Measurements from ENCODE around the gene HIGD1A.

Gene HIGD1A

GRCh38 chr3:42846685-42847522 is 42.6 kb upstream of the HIGD1A start:
- DNase-seq (ENCODE audit: insufficient read length, low spot score) = no peak
- TF ChIP-seq POLR2A (IDR thresholded peaks at IDR 0.05; ENCODE audit: low read depth, low read length) = no peak
- peak; percentile 98 for TF ChIP-seq SPI1 (IDR thresholded peaks at IDR 0.05; ENCODE audit: low read depth, low read length)
- TF ChIP-seq POU2F2 (IDR thresholded peaks at IDR 0.05; ENCODE audit: low read depth, low read length) = no peak
- peak; percentile 13 for FAIRE-seq

GRCh38 chr3:42844815-42845214 is 40.5 kb upstream of the HIGD1A start:
- FAIRE-seq (no peak), DNase-seq (ENCODE audit: insufficient read length, low spot score) (no peak)
- no peak for TF ChIP-seq PAX5 (IDR thresholded peaks at IDR 0.05; ENCODE audit: insufficient read depth, low read length, severe bottlenecking)
- no peak for TF ChIP-seq POLR2AphosphoS5 (IDR thresholded peaks at IDR 0.05; ENCODE audit: low read depth, low read length)
- no peak for TF ChIP-seq SPI1 (IDR thresholded peaks at IDR 0.05; ENCODE audit: low read depth, low read length)
- no peak for TF ChIP-seq POU2F2 (IDR thresholded peaks at IDR 0.05; ENCODE audit: low read depth, low read length)

- TF ChIP-seq SPI1 (IDR thresholded peaks at IDR 0.05; ENCODE audit: low read depth, low read length) = no peak
- no peak for TF ChIP-seq TAF1 (IDR thresholded peaks at IDR 0.05; ENCODE audit: low read depth, low read length)
- no peak for TF ChIP-seq POU2F2 (IDR thresholded peaks at IDR 0.05; ENCODE audit: low read depth, low read length)
- TF ChIP-seq POLR2A (IDR thresholded peaks at IDR 0.05; ENCODE audit: low read depth, low read length) = no peak
- TF ChIP-seq POLR2AphosphoS5 (IDR thresholded peaks at IDR 0.05; ENCODE audit: low read depth, low read length) = no peak
- no peak for TF ChIP-seq PAX5 (IDR thresholded peaks at IDR 0.05; ENCODE audit: insufficient read depth, low read length, severe bottlenecking)
- FAIRE-seq = no peak
- no peak for DNase-seq (ENCODE audit: insufficient read length, low spot score)
Observed at GRCh38 chr3:42844412-42844713, 40.1 kb upstream of the HIGD1A start.

- no peak for TF ChIP-seq POU2F2 (IDR thresholded peaks at IDR 0.05; ENCODE audit: low read depth, low read length)
- no peak for TF ChIP-seq PAX5 (IDR thresholded peaks at IDR 0.05; ENCODE audit: insufficient read depth, low read length, severe bottlenecking)
- no peak for TF ChIP-seq POLR2A (IDR thresholded peaks at IDR 0.05; ENCODE audit: low read depth, low read length)
- no peak for TF ChIP-seq SPI1 (IDR thresholded peaks at IDR 0.05; ENCODE audit: low read depth, low read length)
- no peak for TF ChIP-seq POLR2AphosphoS5 (IDR thresholded peaks at IDR 0.05; ENCODE audit: low read depth, low read length)
- TF ChIP-seq TAF1 (IDR thresholded peaks at IDR 0.05; ENCODE audit: low read depth, low read length) = no peak
- FAIRE-seq (no peak), DNase-seq (ENCODE audit: insufficient read length, low spot score) (no peak)
Observed at GRCh38 chr3:42843713-42844411, 39.6 kb upstream of the HIGD1A start.

- FAIRE-seq = no peak
- no peak for TF ChIP-seq TAF1 (IDR thresholded peaks at IDR 0.05; ENCODE audit: low read depth, low read length)
- no peak for DNase-seq (ENCODE audit: insufficient read length, low spot score)
Observed at GRCh38 chr3:42841332-42841731, 37.0 kb upstream of the HIGD1A start.

GRCh38 chr3:42839616-42840015 is 35.3 kb upstream of the HIGD1A start:
- FAIRE-seq (peak; percentile 40), DNase-seq (ENCODE audit: insufficient read length, low spot score) (peak; percentile 28)
- TF ChIP-seq POLR2AphosphoS5 (IDR thresholded peaks at IDR 0.05; ENCODE audit: low read depth, low read length) (no peak), POLR2A (IDR thresholded peaks at IDR 0.05; ENCODE audit: low read depth, low read length) (no peak)

- DNase-seq (ENCODE audit: insufficient read length, low spot score) = no peak
- TF ChIP-seq PAX5 (IDR thresholded peaks at IDR 0.05; ENCODE audit: insufficient read depth, low read length, severe bottlenecking) (no peak), POLR2AphosphoS5 (IDR thresholded peaks at IDR 0.05; ENCODE audit: low read depth, low read length) (no peak), TAF1 (IDR thresholded peaks at IDR 0.05; ENCODE audit: low read depth, low read length) (no peak), SPI1 (IDR thresholded peaks at IDR 0.05; ENCODE audit: low read depth, low read length) (no peak), POLR2A (IDR thresholded peaks at IDR 0.05; ENCODE audit: low read depth, low read length) (no peak), POU2F2 (IDR thresholded peaks at IDR 0.05; ENCODE audit: low read depth, low read length) (no peak)
- no peak for FAIRE-seq
Observed at GRCh38 chr3:42838571-42838970, 34.3 kb upstream of the HIGD1A start.

GRCh38 chr3:42836150-42837123 is 32.1 kb upstream of the HIGD1A start:
- FAIRE-seq = no peak
- no peak for DNase-seq (ENCODE audit: insufficient read length, low spot score)
- TF ChIP-seq PAX5 (IDR thresholded peaks at IDR 0.05; ENCODE audit: insufficient read depth, low read length, severe bottlenecking) (no peak), POLR2A (IDR thresholded peaks at IDR 0.05; ENCODE audit: low read depth, low read length) (no peak), SPI1 (IDR thresholded peaks at IDR 0.05; ENCODE audit: low read depth, low read length) (no peak), TAF1 (IDR thresholded peaks at IDR 0.05; ENCODE audit: low read depth, low read length) (no peak), POLR2AphosphoS5 (IDR thresholded peaks at IDR 0.05; ENCODE audit: low read depth, low read length) (no peak), POU2F2 (IDR thresholded peaks at IDR 0.05; ENCODE audit: low read depth, low read length) (no peak)

GRCh38 chr3:42831321-42831713 is 27.0 kb upstream of the HIGD1A start:
- DNase-seq (ENCODE audit: insufficient read length, low spot score) (no peak), FAIRE-seq (peak; percentile 59)
- no peak for TF ChIP-seq POLR2AphosphoS5 (IDR thresholded peaks at IDR 0.05; ENCODE audit: low read depth, low read length)
- TF ChIP-seq POLR2A (IDR thresholded peaks at IDR 0.05; ENCODE audit: low read depth, low read length) = no peak
- no peak for TF ChIP-seq PAX5 (IDR thresholded peaks at IDR 0.05; ENCODE audit: insufficient read depth, low read length, severe bottlenecking)
- no peak for TF ChIP-seq SPI1 (IDR thresholded peaks at IDR 0.05; ENCODE audit: low read depth, low read length)
- no peak for TF ChIP-seq POU2F2 (IDR thresholded peaks at IDR 0.05; ENCODE audit: low read depth, low read length)
- no peak for TF ChIP-seq TAF1 (IDR thresholded peaks at IDR 0.05; ENCODE audit: low read depth, low read length)
